ENCODE measurements around the gene ATF7IP.

ATF7IP gene

DNA sequence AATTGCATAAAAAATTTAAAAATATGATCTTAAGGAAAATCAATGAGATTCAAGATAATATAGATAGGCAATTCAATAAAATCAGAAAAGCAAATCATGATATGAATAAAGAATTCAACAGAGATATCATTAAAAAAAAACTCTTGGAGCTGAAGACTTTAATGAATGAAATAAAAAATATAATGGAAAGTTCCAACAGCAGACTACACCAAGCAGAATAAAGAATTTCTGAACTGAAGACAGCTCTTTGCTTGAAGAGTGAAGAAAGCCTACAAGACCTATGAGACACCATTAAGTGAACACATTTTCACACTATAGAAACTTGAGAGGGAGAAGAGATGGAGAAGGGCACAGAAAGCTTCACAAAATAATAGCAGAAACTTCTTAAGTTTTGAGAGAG lies 156.3 kb downstream of the ATF7IP start:
- no peak overlapping the region for H2BK12ac ChIP-seq (ENCODE audit: low read length)
- H2BK5ac ChIP-seq (ENCODE audit: low read length), result no peak overlapping the region
- no peaks in the 10 kb centered on the region for H3K36me3 ChIP-seq (replicated peaks in 1 of 2; ENCODE audit: control insufficient read depth in 2 of 2, insufficient read depth in 2 of 2, low read length in 2 of 2)
- no peak overlapping the region for H3K18ac ChIP-seq (ENCODE audit: low read length)
- H4K91ac ChIP-seq (ENCODE audit: low read depth, low read length, poor library complexity), result no peak overlapping the region
- no peak overlapping the region for H2AFZ ChIP-seq (ENCODE audit: low read length)
- H3K79me1 ChIP-seq (ENCODE audit: low read depth, low read length), result no peaks in the 10 kb centered on the region
- H3K27me3 ChIP-seq (ENCODE audit: control insufficient read depth in 3 of 3, insufficient read depth in 3 of 3, low read depth in 1 of 3, low read length in 3 of 3), result no peaks in the 10 kb centered on the region
- H3K14ac ChIP-seq (ENCODE audit: low read length), result no peak overlapping the region
- DNase-seq (ENCODE audit: low spot score), result no peak
- H3K4me2 ChIP-seq (ENCODE audit: insufficient read depth, low read length, poor library complexity, severe bottlenecking), result no peak overlapping the region
- H2BK15ac ChIP-seq (ENCODE audit: low read length), result no peak overlapping the region
- no peak overlapping the region for H3K27ac ChIP-seq (replicated peaks; ENCODE audit: low read length)
- H3K23ac ChIP-seq (ENCODE audit: low read depth, low read length, poor library complexity), result no peak overlapping the region
- H2BK120ac ChIP-seq (ENCODE audit: low read depth, low read length), result no peak overlapping the region
- no peak overlapping the region for H3K9ac ChIP-seq (ENCODE audit: low read depth, low read length, poor library complexity)
- H4K8ac ChIP-seq (ENCODE audit: low read depth, low read length), result no peak overlapping the region
- H3K4me3 ChIP-seq (ENCODE audit: low read length in 2 of 2), result no peak overlapping the region
- peaks cover 0 to 7% of the 10 kb centered on the region in 2 donors for H3K9me3 ChIP-seq (replicated peaks in 1 of 2; ENCODE audit: control insufficient read depth in 2 of 2, insufficient read depth in 1 of 2, low read depth in 1 of 2, low read length in 2 of 2)
- no peak overlapping the region for H2AK5ac ChIP-seq (ENCODE audit: low read depth, low read length)
- H3K4me1 ChIP-seq (ENCODE audit: control insufficient read depth in 2 of 2, insufficient read depth in 1 of 2, low read depth in 1 of 2, low read length in 2 of 2), result no peaks in the 10 kb centered on the region
- no peak overlapping the region for H3K4ac ChIP-seq (ENCODE audit: low read length)

DNA sequence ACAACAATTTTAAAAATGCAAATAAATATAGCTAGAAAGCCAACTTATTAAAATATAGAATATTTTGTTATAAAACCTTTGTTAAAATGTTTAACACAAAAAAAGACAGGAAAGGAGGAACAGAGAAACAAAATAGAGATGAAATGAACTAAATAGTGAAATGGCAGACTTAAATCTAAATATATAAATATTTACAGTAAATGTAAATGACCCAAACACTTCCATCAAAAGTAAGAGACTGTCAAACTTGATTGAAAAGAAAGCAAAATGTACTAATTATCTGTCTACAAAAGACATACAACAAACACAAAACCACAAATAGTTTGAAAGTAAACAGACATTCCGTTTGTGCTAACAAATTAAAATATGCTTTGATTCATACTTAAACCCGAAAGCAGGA lies 160.5 kb downstream of the ATF7IP start:
- no CpG with 5 or more reads among the region's 2 CpGs for WGBS, 2 donors (ENCODE audit: extremely low coverage in 2 of 2, insufficient read length in 2 of 2, insufficient replicate concordance in 1 of 2)
- H3K14ac ChIP-seq (ENCODE audit: low read length), result no peak overlapping the region
- H4K91ac ChIP-seq (ENCODE audit: low read depth, low read length, poor library complexity), result no peak overlapping the region
- H2BK5ac ChIP-seq (ENCODE audit: low read length), result no peak overlapping the region
- H2BK15ac ChIP-seq (ENCODE audit: low read length), result no peak overlapping the region
- H3K4me1 ChIP-seq (ENCODE audit: control insufficient read depth in 2 of 2, insufficient read depth in 1 of 2, low read depth in 1 of 2, low read length in 2 of 2), result no peaks in the 10 kb centered on the region
- DNase-seq (ENCODE audit: low spot score), result no peak
- H3K4me3 ChIP-seq (ENCODE audit: low read length in 2 of 2), result no peak overlapping the region
- H2AK5ac ChIP-seq (ENCODE audit: low read depth, low read length), result no peak overlapping the region
- H3K23ac ChIP-seq (ENCODE audit: low read depth, low read length, poor library complexity), result no peak overlapping the region
- H3K27ac ChIP-seq (replicated peaks; ENCODE audit: low read length), result no peak overlapping the region
- H2BK120ac ChIP-seq (ENCODE audit: low read depth, low read length), result no peak overlapping the region
- no peak overlapping the region for H2AFZ ChIP-seq (ENCODE audit: low read length)
- H3K4me2 ChIP-seq (ENCODE audit: insufficient read depth, low read length, poor library complexity, severe bottlenecking), result no peak overlapping the region
- H3K27me3 ChIP-seq (ENCODE audit: control insufficient read depth in 3 of 3, insufficient read depth in 3 of 3, low read depth in 1 of 3, low read length in 3 of 3), result no peaks in the 10 kb centered on the region
- H4K8ac ChIP-seq (ENCODE audit: low read depth, low read length), result no peak overlapping the region
- no peaks in the 10 kb centered on the region for H3K36me3 ChIP-seq (replicated peaks in 1 of 2; ENCODE audit: control insufficient read depth in 2 of 2, insufficient read depth in 2 of 2, low read length in 2 of 2)
- H3K9me3 ChIP-seq (replicated peaks in 1 of 2; ENCODE audit: control insufficient read depth in 2 of 2, insufficient read depth in 1 of 2, low read depth in 1 of 2, low read length in 2 of 2), result peaks cover 0 to 6% of the 10 kb centered on the region in 2 donors
- no peak overlapping the region for H3K18ac ChIP-seq (ENCODE audit: low read length)
- H3K4ac ChIP-seq (ENCODE audit: low read length), result no peak overlapping the region
- no peak overlapping the region for H2BK12ac ChIP-seq (ENCODE audit: low read length)
- H3K9ac ChIP-seq (ENCODE audit: low read depth, low read length, poor library complexity), result no peak overlapping the region
- no peaks in the 10 kb centered on the region for H3K79me1 ChIP-seq (ENCODE audit: low read depth, low read length)

DNA sequence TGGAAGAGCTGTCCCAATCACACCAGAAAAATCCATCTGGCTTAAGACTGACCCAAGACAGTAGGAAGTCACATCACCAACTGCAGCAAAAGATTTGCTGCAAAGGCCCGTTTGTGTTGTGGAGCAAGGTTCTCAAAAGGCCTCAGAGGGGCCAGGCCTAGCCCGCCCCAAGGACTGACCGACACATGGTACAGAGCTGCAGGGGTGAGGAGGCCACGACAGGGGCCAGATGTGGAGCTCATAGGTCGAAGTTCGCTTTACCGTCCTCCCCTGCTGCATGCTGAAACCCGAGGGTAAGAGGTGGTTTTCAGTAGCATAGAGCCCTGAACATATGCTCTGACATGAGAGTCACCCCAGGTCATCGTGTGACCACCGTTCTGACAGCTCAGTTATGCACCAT lies 166.7 kb downstream of the ATF7IP start:
- Histone ChIP-seq H3K4me3 (ENCODE audit: low read length in 2 of 2) (no peak overlapping the region), H2AK5ac (ENCODE audit: low read depth, low read length) (no peak overlapping the region), H2AFZ (ENCODE audit: low read length) (no peak overlapping the region), H3K9ac (ENCODE audit: low read depth, low read length, poor library complexity) (no peak overlapping the region), H3K18ac (ENCODE audit: low read length) (peak overlapping the region; percentile 25), H3K23ac (ENCODE audit: low read depth, low read length, poor library complexity) (no peak overlapping the region), H3K14ac (ENCODE audit: low read length) (no peak overlapping the region), H3K27ac (replicated peaks; ENCODE audit: low read length) (no peak overlapping the region), H3K4me1 (ENCODE audit: control insufficient read depth in 2 of 2, insufficient read depth in 1 of 2, low read depth in 1 of 2, low read length in 2 of 2) (no peaks in the 10 kb centered on the region), H2BK15ac (ENCODE audit: low read length) (no peak overlapping the region), H2BK120ac (ENCODE audit: low read depth, low read length) (no peak overlapping the region), H2BK5ac (ENCODE audit: low read length) (no peak overlapping the region), H2BK12ac (ENCODE audit: low read length) (no peak overlapping the region), H3K36me3 (replicated peaks in 1 of 2; ENCODE audit: control insufficient read depth in 2 of 2, insufficient read depth in 2 of 2, low read length in 2 of 2) (no peaks in the 10 kb centered on the region), H3K79me1 (ENCODE audit: low read depth, low read length) (no peaks in the 10 kb centered on the region), H4K91ac (ENCODE audit: low read depth, low read length, poor library complexity) (no peak overlapping the region), H3K9me3 (replicated peaks in 1 of 2; ENCODE audit: control insufficient read depth in 2 of 2, insufficient read depth in 1 of 2, low read depth in 1 of 2, low read length in 2 of 2) (no peaks in the 10 kb centered on the region), H3K27me3 (ENCODE audit: control insufficient read depth in 3 of 3, insufficient read depth in 3 of 3, low read depth in 1 of 3, low read length in 3 of 3) (no peaks in the 10 kb centered on the region), H4K8ac (ENCODE audit: low read depth, low read length) (no peak overlapping the region), H3K4me2 (ENCODE audit: insufficient read depth, low read length, poor library complexity, severe bottlenecking) (no peak overlapping the region), H3K4ac (ENCODE audit: low read length) (no peak overlapping the region)
- no peak for DNase-seq (ENCODE audit: low spot score)
- no CpG with 5 or more reads among the region's 10 CpGs for WGBS, 2 donors (ENCODE audit: extremely low coverage in 2 of 2, insufficient read length in 2 of 2, insufficient replicate concordance in 1 of 2)

DNA sequence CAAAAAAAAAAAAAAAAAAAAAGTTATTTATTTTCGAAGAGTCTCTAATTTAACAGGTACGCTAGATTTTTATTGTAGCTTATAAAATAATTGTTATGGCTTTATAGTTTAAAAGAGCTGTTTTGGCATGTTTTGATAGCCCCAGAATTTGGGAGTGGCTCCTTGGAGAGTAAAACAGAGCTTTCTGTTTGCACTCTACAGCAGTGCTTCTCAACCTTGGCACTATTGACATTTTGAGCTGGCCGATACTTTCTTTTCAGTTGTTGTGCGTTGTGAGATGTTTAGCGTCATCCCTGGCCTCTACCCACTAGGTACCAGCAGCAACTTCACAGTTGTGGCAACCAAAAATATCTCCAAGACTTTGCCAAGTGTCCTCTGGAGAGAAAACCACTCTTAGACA lies 171.6 kb downstream of the ATF7IP start:
- Histone ChIP-seq H2BK12ac (ENCODE audit: low read length) (no peak overlapping the region), H3K4me3 (ENCODE audit: low read length in 2 of 2) (no peak overlapping the region), H3K9ac (ENCODE audit: low read depth, low read length, poor library complexity) (no peak overlapping the region), H3K79me1 (ENCODE audit: low read depth, low read length) (no peaks in the 10 kb centered on the region), H3K4me2 (ENCODE audit: insufficient read depth, low read length, poor library complexity, severe bottlenecking) (no peak overlapping the region), H3K27me3 (ENCODE audit: control insufficient read depth in 3 of 3, insufficient read depth in 3 of 3, low read depth in 1 of 3, low read length in 3 of 3) (no peaks in the 10 kb centered on the region), H3K4me1 (ENCODE audit: control insufficient read depth in 2 of 2, insufficient read depth in 1 of 2, low read depth in 1 of 2, low read length in 2 of 2) (no peaks in the 10 kb centered on the region), H3K4ac (ENCODE audit: low read length) (no peak overlapping the region), H4K8ac (ENCODE audit: low read depth, low read length) (no peak overlapping the region), H2BK15ac (ENCODE audit: low read length) (no peak overlapping the region), H2BK120ac (ENCODE audit: low read depth, low read length) (no peak overlapping the region), H2BK5ac (ENCODE audit: low read length) (no peak overlapping the region), H3K27ac (replicated peaks; ENCODE audit: low read length) (no peak overlapping the region), H3K23ac (ENCODE audit: low read depth, low read length, poor library complexity) (no peak overlapping the region), H3K9me3 (replicated peaks in 1 of 2; ENCODE audit: control insufficient read depth in 2 of 2, insufficient read depth in 1 of 2, low read depth in 1 of 2, low read length in 2 of 2) (no peaks in the 10 kb centered on the region), H2AFZ (ENCODE audit: low read length) (no peak overlapping the region), H4K91ac (ENCODE audit: low read depth, low read length, poor library complexity) (no peak overlapping the region), H3K36me3 (replicated peaks in 1 of 2; ENCODE audit: control insufficient read depth in 2 of 2, insufficient read depth in 2 of 2, low read length in 2 of 2) (no peaks in the 10 kb centered on the region), H3K14ac (ENCODE audit: low read length) (no peak overlapping the region), H2AK5ac (ENCODE audit: low read depth, low read length) (no peak overlapping the region), H3K18ac (ENCODE audit: low read length) (no peak overlapping the region)
- DNase-seq (ENCODE audit: low spot score), result no peak
- no CpG with 5 or more reads among the region's 5 CpGs for WGBS, 2 donors (ENCODE audit: extremely low coverage in 2 of 2, insufficient read length in 2 of 2, insufficient replicate concordance in 1 of 2)
